DMS53 treated with DMSO at 0.1 percent for 48 hours (cell line): ENCODE data around the gene RAB14.

Source experiments
- DNase-seq: peaks from one replicate; lab custom pipeline; 2025; ENCODE audit not compliant: unreplicated experiment; lab: John Stamatoyannopoulos, UW

Gene RAB14

DNA sequence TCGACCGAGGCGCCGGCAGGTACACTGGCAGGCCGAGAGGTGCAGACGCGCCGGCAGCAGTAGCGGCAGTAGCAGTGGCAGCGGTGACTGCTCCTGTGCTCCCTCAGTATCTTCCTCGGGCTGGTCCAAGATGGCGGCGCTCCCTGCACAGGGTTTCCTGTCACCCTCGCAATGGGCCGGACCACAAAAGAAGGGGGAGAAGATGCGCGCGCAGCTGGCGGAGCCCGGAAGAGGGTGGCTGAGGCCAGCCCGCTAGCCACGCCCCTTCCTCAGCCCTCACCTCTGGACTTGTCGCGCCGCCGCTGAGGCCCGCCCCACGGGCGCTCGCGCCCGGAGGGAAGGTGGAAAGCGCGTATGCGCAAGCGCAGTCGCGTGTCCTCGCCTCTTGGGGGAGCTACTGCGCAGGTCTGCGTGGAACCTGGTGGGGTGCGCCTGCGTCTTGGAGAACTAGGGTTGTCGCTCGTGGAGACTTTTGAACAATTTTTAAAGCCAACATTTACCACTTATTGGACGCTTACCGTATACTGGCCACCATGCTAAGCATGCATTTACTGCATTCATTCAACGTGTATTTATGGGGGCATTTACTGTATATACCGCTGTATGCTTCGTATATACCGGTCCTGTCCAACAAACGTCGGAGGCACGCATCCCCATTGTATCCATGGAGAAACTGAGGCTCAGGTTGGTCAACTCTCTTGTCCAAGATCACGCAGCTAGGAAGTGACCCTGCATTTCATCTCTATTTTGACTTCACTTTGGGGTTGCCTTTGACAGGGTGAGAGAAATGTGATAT, at the start of gene RAB14:
RAB14 (minus strand) TSS at position 132 of the 796 bp plus-strand sequence. CDS start 8,457 bp downstream, outside the sequence.
- DNase-seq: peak; percentile 97

GRCh38 chr9:121249563-121249962, 47.9 kb upstream of the RAB14 start:
- no peak for DNase-seq

DNA sequence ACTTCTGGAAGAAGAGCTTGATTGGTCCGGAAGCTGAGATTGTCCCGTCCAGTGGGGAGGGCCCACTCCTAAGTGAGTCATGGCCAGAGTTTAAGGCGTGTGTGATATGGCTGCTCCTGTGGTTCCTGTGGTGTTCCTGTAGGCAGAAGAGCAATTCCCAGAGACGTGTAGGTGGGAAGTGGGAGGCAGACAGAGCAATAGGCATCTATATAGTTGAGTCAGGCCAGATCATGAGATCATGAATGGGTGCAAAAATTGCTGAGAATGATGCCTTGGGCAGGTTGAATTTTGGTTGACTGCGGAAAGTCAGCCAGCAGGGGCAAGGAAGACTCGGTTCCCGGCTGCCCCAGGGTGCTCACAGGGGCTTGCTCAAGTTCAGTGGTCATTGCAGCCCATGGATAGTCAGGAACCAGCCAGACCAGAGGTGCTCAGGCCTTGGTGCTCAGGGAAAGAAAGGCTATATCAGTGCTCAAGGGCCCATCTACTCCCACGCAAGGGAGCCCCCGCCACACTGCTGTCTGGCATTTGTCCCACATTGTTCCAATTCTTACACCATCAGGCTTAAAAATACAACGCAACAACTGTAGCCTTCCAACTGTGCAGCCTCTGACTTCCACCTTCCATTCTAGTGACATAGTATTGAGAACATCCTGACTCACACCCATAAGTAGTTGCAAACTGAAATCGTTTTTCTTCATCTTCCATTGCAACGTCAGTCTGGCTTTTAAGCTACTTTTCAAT, 45.3 kb upstream of the RAB14 start:
- no peak for DNase-seq

- no peak for DNase-seq
Observed at GRCh38 chr9:121242959-121243346, 41.3 kb upstream of the RAB14 start.

DNA sequence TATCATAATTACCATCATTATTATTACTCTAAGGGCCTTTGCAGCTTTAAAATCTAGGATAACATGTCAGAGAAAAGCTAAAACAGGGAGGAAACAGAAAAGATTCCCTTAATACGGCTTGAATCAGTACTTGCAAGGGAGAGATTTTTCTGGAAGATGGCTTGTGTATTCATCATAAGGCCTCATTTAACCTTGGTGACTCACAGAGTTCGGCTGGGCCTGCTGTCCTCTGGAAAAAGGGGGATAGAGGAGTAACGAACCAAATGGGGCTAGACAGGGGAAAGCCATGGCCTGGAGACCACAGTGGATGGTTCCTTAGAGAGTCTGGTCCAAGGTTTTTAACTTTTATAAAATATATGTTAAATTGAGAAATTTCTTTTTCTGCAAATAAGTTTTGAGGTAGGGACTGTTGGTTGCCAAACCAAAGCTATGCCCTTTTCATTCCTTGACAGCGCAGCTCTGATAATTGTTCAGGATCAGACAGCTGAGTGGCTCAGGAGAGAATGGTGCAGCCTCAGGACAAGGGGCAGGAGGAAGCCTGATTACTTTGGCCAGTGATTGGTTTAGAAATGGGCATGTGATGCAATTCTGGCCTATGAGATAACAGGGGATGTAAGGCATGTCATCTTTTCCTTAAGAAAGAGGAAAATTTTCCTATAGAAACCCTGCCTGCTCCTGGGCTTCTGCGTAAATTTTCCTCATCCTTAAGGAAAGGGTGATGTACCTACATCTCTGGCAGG, 40.7 kb upstream of the RAB14 start:
- no peak for DNase-seq

GRCh38 chr9:121240472-121241135, 38.9 kb upstream of the RAB14 start:
- DNase-seq: peak; percentile 63

DNA sequence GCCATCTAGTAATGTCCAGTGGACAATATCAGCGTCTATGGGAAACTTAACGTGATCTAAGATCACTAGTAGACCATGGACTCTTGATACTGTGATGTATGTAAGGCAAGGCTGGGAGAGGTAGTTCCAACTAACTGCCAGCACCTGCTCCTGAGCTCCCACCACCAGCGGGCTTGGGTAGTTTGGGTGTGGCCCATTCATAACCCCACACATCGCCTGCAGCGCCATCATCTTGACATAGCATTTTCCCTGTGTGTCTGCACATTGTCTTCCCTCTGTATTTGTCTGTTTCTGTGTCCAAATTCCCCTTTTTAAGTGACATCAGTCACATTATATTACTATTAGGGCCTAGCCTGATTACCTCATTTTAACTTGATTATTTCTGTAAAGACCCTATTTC, 38.2 kb upstream of the RAB14 start:
- no peak for DNase-seq

DNA sequence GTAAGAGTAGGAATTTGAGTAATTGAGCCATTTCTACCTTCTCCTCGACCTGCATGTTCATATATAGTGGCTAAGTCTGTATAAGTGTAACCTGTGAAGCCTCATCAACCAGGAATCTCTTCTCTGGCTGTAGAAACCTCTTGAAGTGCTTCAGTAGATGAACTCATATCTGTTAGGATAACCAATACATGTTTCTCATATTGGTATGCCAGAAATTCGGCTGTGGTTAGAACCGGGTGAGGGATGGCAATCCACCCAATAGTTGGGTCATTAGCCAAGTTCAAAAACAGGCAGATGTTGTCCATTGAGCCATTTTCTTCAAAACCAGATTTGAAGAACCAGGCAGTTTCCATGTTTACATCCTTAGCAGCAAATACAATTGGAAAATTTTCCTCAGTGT, 37.4 kb upstream of the RAB14 start:
- DNase-seq: no peak

- no peak for DNase-seq
Observed at GRCh38 chr9:121237916-121238315, 36.2 kb upstream of the RAB14 start.

- no peak for DNase-seq
Observed at GRCh38 chr9:121235512-121235911, 33.8 kb upstream of the RAB14 start.

DNA sequence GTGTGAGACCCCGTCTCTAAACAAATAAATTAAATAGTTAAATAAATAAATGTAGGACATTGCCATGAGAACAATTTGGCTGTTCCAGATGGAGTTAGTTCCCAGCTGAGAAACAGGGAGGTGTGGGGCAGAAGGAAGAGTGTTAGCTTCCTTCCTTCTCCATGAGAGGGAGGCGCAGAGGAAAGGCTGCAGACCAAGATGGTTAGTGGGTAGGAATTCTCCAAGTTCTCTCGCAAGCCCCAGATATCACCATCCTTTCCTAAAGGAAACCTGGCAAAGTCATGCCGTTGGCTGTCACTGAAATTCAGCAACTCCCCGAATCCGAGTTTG, 33.1 kb upstream of the RAB14 start:
- no peak for DNase-seq

GRCh38 chr9:121233906-121234831, 32.5 kb upstream of the RAB14 start:
- DNase-seq: no peak

DNA sequence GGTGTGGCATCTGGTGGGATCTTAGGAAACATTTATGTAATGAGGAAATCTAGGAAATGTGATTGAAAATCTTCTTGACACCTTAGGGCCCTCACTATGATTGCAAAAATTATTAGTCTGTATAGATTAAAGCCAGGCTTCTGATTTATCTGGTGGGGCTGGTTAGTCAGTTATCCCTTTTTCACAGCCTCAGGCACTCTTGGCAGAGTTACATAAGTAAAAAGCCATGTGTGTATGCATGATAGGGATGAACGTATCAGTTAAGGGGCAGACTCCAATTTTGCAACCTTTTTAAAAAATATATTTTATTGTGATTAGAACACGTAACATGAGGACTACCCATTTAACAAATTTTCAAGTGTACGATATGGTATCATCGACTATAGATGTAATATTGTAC, 30.6 kb upstream of the RAB14 start:
- no peak for DNase-seq

- DNase-seq: no peak
Observed at GRCh38 chr9:121230256-121230655, 28.6 kb upstream of the RAB14 start.

DNA sequence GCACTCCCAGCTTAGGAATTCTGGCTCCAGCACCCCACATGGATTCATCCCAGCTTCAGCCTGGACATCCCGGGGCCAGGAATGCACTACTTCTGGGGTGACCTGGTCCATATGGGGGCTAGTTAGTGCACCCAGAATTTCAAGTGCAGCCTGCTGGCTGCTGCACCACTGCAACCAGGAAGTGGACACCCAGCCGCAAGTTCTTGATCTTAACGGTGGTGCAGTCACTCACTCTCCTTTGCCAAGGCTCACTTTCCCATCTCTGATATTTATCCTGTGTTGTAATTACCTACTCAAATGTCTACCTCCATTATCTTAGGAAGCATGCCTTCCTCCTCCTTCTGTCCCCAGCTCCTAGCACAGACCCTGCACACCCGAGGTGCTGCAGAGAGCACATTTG, 26.2 kb upstream of the RAB14 start:
- DNase-seq: no peak

- DNase-seq: no peak
Observed at GRCh38 chr9:121226175-121226574, 24.5 kb upstream of the RAB14 start.

DNA sequence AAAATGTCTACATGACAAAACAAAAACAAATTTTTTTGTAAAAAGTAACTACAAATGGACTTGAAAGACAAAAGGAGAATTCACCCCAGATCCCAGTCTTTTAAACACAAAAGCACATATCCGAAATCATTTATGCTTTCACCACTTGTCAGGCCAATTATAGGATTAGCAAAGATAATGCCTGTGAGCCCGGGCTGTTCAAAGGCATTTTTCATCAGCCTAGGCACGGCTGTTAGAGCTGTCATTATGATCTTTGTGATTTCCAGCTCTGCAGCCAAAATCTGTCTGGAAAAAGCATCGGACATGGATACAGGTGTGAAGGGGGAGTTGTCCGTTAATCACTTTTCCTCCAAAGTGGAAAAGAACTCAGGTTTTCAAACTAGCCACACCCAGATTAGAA, 23.6 kb upstream of the RAB14 start:
- DNase-seq: no peak

DNA sequence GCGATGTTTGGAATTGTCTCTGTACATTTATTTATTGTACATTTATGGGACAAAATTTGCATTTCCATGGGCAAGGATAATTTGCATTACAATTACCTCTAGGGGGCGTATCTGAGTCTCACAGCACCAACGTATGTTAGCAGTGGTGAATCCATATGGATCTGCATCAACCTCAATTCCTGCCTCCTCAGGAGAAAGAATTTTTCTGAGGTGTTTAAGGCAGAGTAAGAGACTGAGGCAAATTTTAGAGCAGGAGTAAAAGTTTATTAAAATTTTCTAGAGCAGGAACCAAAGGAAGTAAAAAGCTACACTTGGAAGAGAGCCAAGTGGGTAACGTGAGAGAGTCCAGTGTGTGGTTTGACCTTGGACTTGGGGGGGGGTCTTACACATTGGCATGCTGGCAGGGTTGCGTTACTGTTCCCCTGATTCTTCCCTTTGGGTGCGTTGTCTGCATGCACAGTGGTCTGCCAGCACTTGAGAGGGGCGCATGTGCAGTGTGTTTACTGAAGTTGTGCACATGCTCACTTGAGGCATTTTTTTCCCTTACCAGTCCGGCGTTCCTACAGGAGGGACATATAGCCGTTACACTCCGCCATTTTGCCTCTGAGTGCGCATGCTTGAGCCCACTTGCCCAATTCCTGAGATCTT, 21.0 kb upstream of the RAB14 start:
- peak; percentile 50 for DNase-seq

GRCh38 chr9:121221664-121222055, 20.0 kb upstream of the RAB14 start:
- DNase-seq: no peak
